ENCODE results near the gene SGPP1. TPM values are rescaled to one million over a fixed set of nuclear protein-coding genes. Genes with fewer than 3 reads are reported as not detected.
"Not testable (repeated sequence)": the region's sequence is repeated elsewhere in the genome, so short reads cannot be mapped to it uniquely, and the experiment has no call there.

Gene SGPP1
- total and polyA plus RNA-seq, 12 donors, result 6.3 to 54.3 (median 24.1) TPM

- 0% methylated on average over 12 of the region's 12 CpGs for WGBS, 4 donors
- TF ChIP-seq CTCF (IDR thresholded peaks at IDR 0.05) (no peak), POLR2A (IDR thresholded peaks at IDR 0.05) (no peak)
- Histone ChIP-seq H3K27me3 (no peaks in the 10 kb centered on the region), H3K4me1 (replicated peaks in 1 of 2) (peaks cover 4 to 8% of the 10 kb centered on the region in 2 donors), H3K36me3 (replicated peaks in 1 of 2) (no peaks in the 10 kb centered on the region), H3K27ac (peak overlapping the region; percentile 64 to 98 (median 94)), H3K9me3 (replicated peaks in 1 of 3) (no peaks in the 10 kb centered on the region), H3K4me3 (peak overlapping the region; percentile 21 to 69 (median 27))
- intact Hi-C loops (cut with DNase I), result no loop called here
- peak; percentile 87 to 95 (median 90) for DNase-seq
Measured at GRCh38 chr14:63642229-63642611, 85.6 kb downstream of the SGPP1 start.

- Histone ChIP-seq H3K4me1 (replicated peaks in 1 of 2) (peaks cover 4 to 8% of the 10 kb centered on the region in 2 donors), H3K27me3 (no peaks in the 10 kb centered on the region), H3K4me3 (peak within 1 kb of the TSS; percentile 30 to 80 (median 60)), H3K27ac (peak within 1 kb of the TSS; percentile 71 to 98 (median 94)), H3K36me3 (replicated peaks in 1 of 2) (no peaks in the 10 kb centered on the region), H3K9me3 (replicated peaks in 1 of 3) (no peaks in the 10 kb centered on the region)
- DNase-seq, result peak; percentile 97 to 99 (median 99)
- intact Hi-C loops (cut with DNase I), result no loop called here
- WGBS, 4 donors, result 0% methylated on average over 40 to 60 of the region's 60 CpGs
- TF ChIP-seq POLR2A (IDR thresholded peaks at IDR 0.05) (peak; percentile 64 to 82), CTCF (IDR thresholded peaks at IDR 0.05) (peak; percentile 74 to 95 (median 90))
Measured at GRCh38 chr14:63641473-63642228, 86.2 kb downstream of the SGPP1 start, which contains the start of gene WDR89. TSS of gene WDR89 (minus strand) at chr14:63641871. CDS start at chr14:63599942, 41,929 bp downstream.

- 85 to 97% (median 90%) methylated on average over 1 of the region's 1 CpG for WGBS, 4 donors
- no peak for TF ChIP-seq POLR2A (IDR thresholded peaks at IDR 0.05)
- TF ChIP-seq CTCF (IDR thresholded peaks at IDR 0.05), result no peak
- H3K36me3 ChIP-seq (replicated peaks in 1 of 2), result no peaks in the 10 kb centered on the region
- no peak for DNase-seq
- peaks cover 4 to 8% of the 10 kb centered on the region in 2 donors for H3K4me1 ChIP-seq (replicated peaks in 1 of 2)
- no peak overlapping the region for H3K27ac ChIP-seq
- H3K4me3 ChIP-seq, result no peak overlapping the region
- no peaks in the 10 kb centered on the region for H3K27me3 ChIP-seq
- intact Hi-C loops (cut with DNase I), result loop anchor here (5.0 to 10.0 kb wide), 3 partner anchors 94 to 254 kb away; partner anchors contain the start of gene PPP2R5E (in 1 of the 2)
- H3K9me3 ChIP-seq (replicated peaks in 1 of 3), result no peaks in the 10 kb centered on the region
Measured at GRCh38 chr14:63638493-63638892, 89.4 kb downstream of the SGPP1 start.

GRCh38 chr14:63636094-63636635 is 91.7 kb downstream of the SGPP1 start:
- H3K4me1 ChIP-seq (replicated peaks in 1 of 2); H3K27ac ChIP-seq; H3K27me3 ChIP-seq; H3K9me3 ChIP-seq (replicated peaks in 1 of 3); H3K36me3 ChIP-seq (replicated peaks in 1 of 2); H3K4me3 ChIP-seq; DNase-seq: not testable (repeated sequence)
- 81 to 98% (median 97%) methylated on average over 4 of the region's 4 CpGs for WGBS, 4 donors
- intact Hi-C loops (cut with DNase I), result loop anchor here (5.0 to 10.0 kb wide), 3 partner anchors 91 to 251 kb away; partner anchors contain the start of gene PPP2R5E (in 1 of the 2)

Small RNAs within 50 kb of the gene (small RNA-seq; reads per million reads assigned to genes)
- gene AL161670.1 (0 reads per million in 2 donors), gene RF00012 (0 reads per million in 2 donors), gene RNU7-116P (0 reads per million in 2 donors)

Other genes starting within 250 kb of the SGPP1 start
- gene PPP2R5E, start 184.7 kb downstream of the SGPP1 start, total RNA-seq, result 10 to 100 TPM; 13.4 to 46.5 (median 24.7) TPM
- gene PPP2R5E, start 184.7 kb downstream of the SGPP1 start, polyA plus RNA-seq, result 10 to 100 TPM in 1 of 3 donors, 1 to 10 TPM in 2; 5.7 to 42.0 (median 6.4) TPM
- 10 to 100 TPM in 6 of 9 donors, 1 to 10 TPM in 3; 2.5 to 16.4 (median 11.3) TPM for gene WDR89, start 86.2 kb downstream of the SGPP1 start, total RNA-seq
- 10 to 100 TPM in 1 of 3 donors, 1 to 10 TPM in 2; 5.2 to 19.2 (median 6.8) TPM for gene WDR89, start 86.2 kb downstream of the SGPP1 start, polyA plus RNA-seq
- gene SYNE2, start 124.9 kb upstream of the SGPP1 start, total RNA-seq, result 100 to 1,000 TPM in 1 of 9 donors, 10 to 100 TPM in 8; 21.4 to 140 (median 61.9) TPM
- gene SYNE2, start 124.9 kb upstream of the SGPP1 start, polyA plus RNA-seq, result 10 to 100 TPM; 22.0 to 37.5 (median 26.9) TPM